ENCODE measurements around the gene COL5A2.

DNA sequence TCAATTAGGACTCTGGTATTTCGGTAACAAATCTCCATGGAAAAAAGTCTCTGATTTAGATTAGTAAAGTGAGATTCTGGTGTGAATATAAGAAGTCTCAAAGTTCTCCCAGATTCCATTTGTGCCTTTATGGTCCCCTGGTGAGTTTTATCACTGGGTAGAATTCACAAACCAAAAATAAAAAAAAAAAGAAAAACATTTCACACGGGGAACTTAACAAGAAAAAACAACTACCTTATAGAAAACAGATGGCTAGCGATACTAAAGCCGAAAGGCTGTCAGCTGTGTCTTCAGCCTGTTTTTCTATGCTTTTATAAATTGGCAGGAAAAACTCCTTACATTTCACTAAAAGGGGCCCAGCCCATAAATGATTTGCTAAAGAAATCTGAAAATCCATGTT lies 50.6 kb downstream of the COL5A2 start:
- no peak for TF ChIP-seq FOXM1 (IDR thresholded peaks at IDR 0.05; ENCODE audit: borderline replicate concordance)
- no peak for TF ChIP-seq FOXK2 (IDR thresholded peaks at IDR 0.05)
- TF ChIP-seq ARNT (IDR thresholded peaks at IDR 0.05), result no peak
